Upper lobe of left lung (tissue), 6 donors: ENCODE measurements around the gene CAPN2. TPM values are rescaled to one million over a fixed set of nuclear protein-coding genes. Genes with fewer than 3 reads are reported as not detected.

ENCODE experiments used
- ATAC-seq, 2 donors: fragments of 200-7000 bp; cut with Tn5 transposase; one replicate each; pipeline ENCODE4 v1.9.1; 2022; ENCODE audit warnings: mild to moderate bottlenecking in 2 of 2, moderate library complexity in 2 of 2; ENCODE audit not compliant: low FRiP score in 2 of 2
- DNase-seq, 2 donors: peaks; one replicate each; pipeline ENCODE4 v3.0.0-alpha.2; 2019 to 2020
- H3K27ac ChIP-seq, 4 donors: fragments of 200-600 bp; sonication (generic); one replicate each; pipeline ENCODE4 v1.5.1; 2016 to 2019
- H3K27me3 ChIP-seq, 4 donors: fragments of 200-600 bp; sonication (generic); one replicate each; pipeline ENCODE4 v1.5.1; 2017 to 2019
- H3K36me3 ChIP-seq, 4 donors: fragments of 200-600 bp; sonication (generic); one replicate each; pipeline ENCODE4 v1.5.1; 2016 to 2019
- H3K4me1 ChIP-seq, 4 donors: fragments of 200-600 bp; sonication (generic); one replicate each; pipeline ENCODE4 v1.5.1; 2018 to 2019
- H3K4me3 ChIP-seq, 4 donors: fragments of 200-600 bp; sonication (generic); one replicate each; pipeline ENCODE4 v1.5.1; 2017 to 2019; ENCODE audit warnings: mild to moderate bottlenecking in 2 of 4, moderate library complexity in 1 of 4
- H3K9me3 ChIP-seq, 4 donors: fragments of 200-600 bp; sonication (generic); one replicate each; pipeline ENCODE4 v1.5.1; 2018 to 2019
- CTCF ChIP-seq, 6 experiments: fragments of 450-650 bp in 4 of 6; fragments of 200-600 bp in 2 of 6; sonication (generic) in 2 of 6; IDR thresholded peaks; one replicate each; pipeline ENCODE4 v1.5.1; 2016 to 2019; ENCODE audit warnings: antibody characterized with exemption in 6 of 6
- EP300 ChIP-seq, 4 donors: sonication (generic); formaldehyde crosslinking; IDR thresholded peaks; one replicate each; pipeline ENCODE4 v1.5.1; 2017; ENCODE audit warnings: antibody characterized with exemption in 4 of 4, control low read depth in 2 of 4
- POLR2A ChIP-seq, 4 donors: fragments of 450-650 bp; IDR thresholded peaks; one replicate each; pipeline ENCODE4 v1.5.1; 2016 to 2017; ENCODE audit warnings: antibody characterized with exemption in 4 of 4, mild to moderate bottlenecking in 2 of 4
- POLR2AphosphoS5 ChIP-seq, 2 donors: sonication (generic); formaldehyde crosslinking; IDR thresholded peaks; one replicate each; pipeline ENCODE4 v1.5.1; 2017; ENCODE audit warnings: antibody characterized with exemption in 2 of 2
- WGBS, 2 donors: methylation state at CpG; one replicate each; pipeline ENCODE4 v1.1.5; 2017 to 2018; 5-methylcytosine and 5-hydroxymethylcytosine counted together
- total RNA-seq, 6 donors: library from RNA; depleted of rRNA in 4 of 6; stranded (reverse); fragments of >200 nt in 4 of 6; gene quantifications; one replicate each; pipeline versions ENCODE4 v1.1.0 to v1.2.1, GENCODE V29; 2016 to 2021
- donor health status: DM: no; HTN: no; CAD: no; lungs with moderate emphysema.
- donor health status: DM: no; HTN: yes; CAD: no; lungs with severe emphysema.

CAPN2 gene
- total RNA-seq, 6 donors from 2014 or later, result 271 to 1,436 (median 427) TPM

GRCh38 chr1:223742856-223743517 lies 30.6 kb downstream of the CAPN2 start:
- no peaks in the 10 kb centered on the region for H3K9me3 ChIP-seq
- no peak for ATAC-seq
- no peaks in the 10 kb centered on the region for H3K27me3 ChIP-seq
- H3K27ac ChIP-seq, result peak overlapping the region in 3 of 4 donors; percentile 52 to 84 (median 68)
- DNase-seq, result no peak
- peaks cover 10 to 52% (median 38%) of the 10 kb centered on the region in 4 donors for H3K36me3 ChIP-seq
- no peak overlapping the region for H3K4me3 ChIP-seq
- 51 to 55% methylated on average over 9 of the region's 9 CpGs for WGBS, 2 donors
- H3K4me1 ChIP-seq, result peaks cover 40 to 59% (median 47%) of the 10 kb centered on the region in 4 donors
- TF ChIP-seq EP300 (IDR thresholded peaks at IDR 0.05) (no peak), POLR2A (IDR thresholded peaks at IDR 0.05) (no peak), POLR2AphosphoS5 (IDR thresholded peaks at IDR 0.05) (no peak), CTCF (IDR thresholded peaks at IDR 0.05) (no peak)

- WGBS, 2 donors, result 96 to 97% methylated on average over 4 of the region's 4 CpGs
- H3K36me3 ChIP-seq, result peaks cover 19 to 62% (median 52%) of the 10 kb centered on the region in 4 donors
- H3K4me1 ChIP-seq, result peaks cover 36 to 50% (median 45%) of the 10 kb centered on the region in 4 donors
- no peak for ATAC-seq
- DNase-seq, result no peak
- H3K27ac ChIP-seq, result no peak overlapping the region
- H3K9me3 ChIP-seq, result no peaks in the 10 kb centered on the region
- TF ChIP-seq POLR2A (IDR thresholded peaks at IDR 0.05) (no peak), EP300 (IDR thresholded peaks at IDR 0.05) (no peak), POLR2AphosphoS5 (IDR thresholded peaks at IDR 0.05) (no peak), CTCF (IDR thresholded peaks at IDR 0.05) (no peak)
- no peaks in the 10 kb centered on the region for H3K27me3 ChIP-seq
- H3K4me3 ChIP-seq, result no peak overlapping the region
Observed at GRCh38 chr1:223745731-223746130, 33.4 kb downstream of the CAPN2 start.

GRCh38 chr1:223747838-223748335 lies 35.5 kb downstream of the CAPN2 start:
- H3K27ac ChIP-seq, result peak overlapping the region; percentile 61 to 83 (median 74)
- H3K4me1 ChIP-seq, result peaks cover 26 to 38% (median 34%) of the 10 kb centered on the region in 4 donors
- H3K36me3 ChIP-seq, result peaks cover 34 to 84% (median 73%) of the 10 kb centered on the region in 4 donors
- no peaks in the 10 kb centered on the region for H3K27me3 ChIP-seq
- WGBS, 2 donors, result 8 to 80% methylated on average over 1 to 4 of the region's 4 CpGs
- H3K4me3 ChIP-seq, result peak overlapping the region in 2 of 4 donors; percentile 56 to 57
- no peak for DNase-seq
- H3K9me3 ChIP-seq, result no peaks in the 10 kb centered on the region
- ATAC-seq, result peak; percentile 7 to 27
- TF ChIP-seq EP300 (IDR thresholded peaks at IDR 0.05), result no peak
- no peak for TF ChIP-seq POLR2A (IDR thresholded peaks at IDR 0.05)
- TF ChIP-seq POLR2AphosphoS5 (IDR thresholded peaks at IDR 0.05), result no peak
- TF ChIP-seq CTCF (IDR thresholded peaks at IDR 0.05), result no peak

- H3K4me1 ChIP-seq, result peaks cover 26 to 33% (median 30%) of the 10 kb centered on the region in 4 donors
- peaks cover 39 to 84% (median 78%) of the 10 kb centered on the region in 4 donors for H3K36me3 ChIP-seq
- no peaks in the 10 kb centered on the region for H3K27me3 ChIP-seq
- 40 to 41% methylated on average over 15 to 18 of the region's 18 CpGs for WGBS, 2 donors
- no peak for TF ChIP-seq POLR2A (IDR thresholded peaks at IDR 0.05)
- TF ChIP-seq CTCF (IDR thresholded peaks at IDR 0.05), result no peak
- no peak for TF ChIP-seq POLR2AphosphoS5 (IDR thresholded peaks at IDR 0.05)
- TF ChIP-seq EP300 (IDR thresholded peaks at IDR 0.05), result no peak
- ATAC-seq (peak; percentile 71 to 74), DNase-seq (peak in 1 of 2 donors; percentile 80)
- H3K27ac ChIP-seq, result peak overlapping the region; percentile 61 to 83 (median 74)
- H3K9me3 ChIP-seq, result no peaks in the 10 kb centered on the region
- peak overlapping the region in 3 of 4 donors; percentile 37 to 57 (median 56) for H3K4me3 ChIP-seq
Observed at GRCh38 chr1:223748405-223748772, 36.0 kb downstream of the CAPN2 start.
